ENCODE data around the gene NDN. TPM values are rescaled to one million over a fixed set of nuclear protein-coding genes. Genes with fewer than 3 reads are reported as not detected.

Gene NDN
- total RNA-seq, 1 donor from 2014 or later, result 79.3 TPM

DNA sequence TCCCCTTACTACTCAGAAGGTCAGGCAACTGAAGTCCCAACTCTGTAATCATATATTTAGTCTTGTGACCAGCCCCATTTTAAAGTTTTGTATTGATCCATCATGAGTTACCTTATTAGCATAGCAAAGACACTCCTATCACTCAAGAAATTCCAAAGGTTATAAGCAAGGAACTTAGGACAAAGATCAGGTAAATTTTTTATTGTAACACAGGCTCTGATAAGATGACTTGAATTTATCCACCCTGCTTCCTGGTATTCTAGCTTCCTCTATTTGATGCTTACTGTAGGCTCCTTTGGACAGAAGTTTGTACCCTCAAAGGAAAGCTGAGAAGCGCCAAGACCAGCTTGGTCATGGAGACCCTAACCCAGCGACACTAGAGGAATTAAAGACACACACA, 8.2 kb upstream of the NDN start:
- no peak overlapping the region for H3K4me3 ChIP-seq
- H3K36me3 ChIP-seq, result no peaks in the 10 kb centered on the region
- H3K27ac ChIP-seq, result no peak overlapping the region
- H3K4me1 ChIP-seq, result peaks cover 8% of the 10 kb centered on the region
- intact Hi-C loops (cut with DNase I), result no loop called here
- no peaks in the 10 kb centered on the region for H3K27me3 ChIP-seq
- H3K9me3 ChIP-seq, result no peaks in the 10 kb centered on the region
- DNase-seq (ENCODE audit: extremely low spot score in 2 of 2), result no peak
- no peak for TF ChIP-seq POLR2AphosphoS5 (IDR thresholded peaks at IDR 0.05; ENCODE audit: insufficient read depth in 1 of 2, low read depth in 1 of 2)
- TF ChIP-seq, protein P1, sequence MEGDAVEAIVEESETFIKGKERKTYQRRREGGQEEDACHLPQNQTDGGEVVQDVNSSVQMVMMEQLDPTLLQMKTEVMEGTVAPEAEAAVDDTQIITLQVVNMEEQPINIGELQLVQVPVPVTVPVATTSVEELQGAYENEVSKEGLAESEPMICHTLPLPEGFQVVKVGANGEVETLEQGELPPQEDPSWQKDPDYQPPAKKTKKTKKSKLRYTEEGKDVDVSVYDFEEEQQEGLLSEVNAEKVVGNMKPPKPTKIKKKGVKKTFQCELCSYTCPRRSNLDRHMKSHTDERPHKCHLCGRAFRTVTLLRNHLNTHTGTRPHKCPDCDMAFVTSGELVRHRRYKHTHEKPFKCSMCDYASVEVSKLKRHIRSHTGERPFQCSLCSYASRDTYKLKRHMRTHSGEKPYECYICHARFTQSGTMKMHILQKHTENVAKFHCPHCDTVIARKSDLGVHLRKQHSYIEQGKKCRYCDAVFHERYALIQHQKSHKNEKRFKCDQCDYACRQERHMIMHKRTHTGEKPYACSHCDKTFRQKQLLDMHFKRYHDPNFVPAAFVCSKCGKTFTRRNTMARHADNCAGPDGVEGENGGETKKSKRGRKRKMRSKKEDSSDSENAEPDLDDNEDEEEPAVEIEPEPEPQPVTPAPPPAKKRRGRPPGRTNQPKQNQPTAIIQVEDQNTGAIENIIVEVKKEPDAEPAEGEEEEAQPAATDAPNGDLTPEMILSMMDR (IDR thresholded peaks at IDR 0.05), result no peak
- no peak for TF ChIP-seq POLR2A (IDR thresholded peaks at IDR 0.05)

GRCh38 chr15:23694592-23694991, 7.5 kb upstream of the NDN start:
- Histone ChIP-seq H3K27ac (no peak overlapping the region), H3K4me1 (peaks cover 13% of the 10 kb centered on the region), H3K4me3 (no peak overlapping the region), H3K9me3 (no peaks in the 10 kb centered on the region), H3K27me3 (no peaks in the 10 kb centered on the region), H3K36me3 (no peaks in the 10 kb centered on the region)
- no peak for DNase-seq (ENCODE audit: extremely low spot score in 2 of 2)
- TF ChIP-seq POLR2A (IDR thresholded peaks at IDR 0.05) (no peak), POLR2AphosphoS5 (IDR thresholded peaks at IDR 0.05; ENCODE audit: insufficient read depth in 1 of 2, low read depth in 1 of 2) (no peak)
- TF ChIP-seq, protein P1 (IDR thresholded peaks at IDR 0.05), result no peak
- intact Hi-C loops (cut with DNase I), result no loop called here

DNA sequence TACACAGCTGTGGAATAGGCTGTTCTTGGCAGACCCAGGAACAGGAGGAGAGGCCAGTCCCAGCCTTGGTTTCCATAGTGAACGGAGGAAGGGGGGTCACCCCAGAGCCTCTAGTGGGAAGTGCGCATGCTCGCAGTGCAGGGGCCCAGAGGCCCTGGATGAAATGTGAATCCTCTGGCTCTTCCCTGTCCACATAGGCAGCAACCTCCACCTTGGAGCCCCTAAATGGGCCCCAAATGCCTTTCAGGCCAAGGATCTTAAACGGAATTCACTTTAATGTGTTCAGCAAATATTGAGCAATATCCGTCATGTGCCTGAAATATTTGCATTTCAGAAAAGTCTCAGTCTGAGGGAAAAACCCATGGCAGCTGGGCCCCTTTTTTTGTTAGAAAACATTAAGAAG, 3.3 kb upstream of the NDN start:
- no peaks in the 10 kb centered on the region for H3K36me3 ChIP-seq
- H3K27ac ChIP-seq, result peak overlapping the region; percentile 75
- no peak overlapping the region for H3K4me3 ChIP-seq
- peak; percentile 16 to 57 for TF ChIP-seq POLR2AphosphoS5 (IDR thresholded peaks at IDR 0.05; ENCODE audit: insufficient read depth in 1 of 2, low read depth in 1 of 2)
- TF ChIP-seq, protein P1 (IDR thresholded peaks at IDR 0.05), result no peak
- H3K27me3 ChIP-seq, result no peaks in the 10 kb centered on the region
- H3K4me1 ChIP-seq, result peaks cover 19% of the 10 kb centered on the region
- peak in 1 of 2 donors; percentile 93 for DNase-seq (ENCODE audit: extremely low spot score in 2 of 2)
- intact Hi-C loops (cut with DNase I), result no loop called here
- H3K9me3 ChIP-seq, result no peaks in the 10 kb centered on the region

DNA sequence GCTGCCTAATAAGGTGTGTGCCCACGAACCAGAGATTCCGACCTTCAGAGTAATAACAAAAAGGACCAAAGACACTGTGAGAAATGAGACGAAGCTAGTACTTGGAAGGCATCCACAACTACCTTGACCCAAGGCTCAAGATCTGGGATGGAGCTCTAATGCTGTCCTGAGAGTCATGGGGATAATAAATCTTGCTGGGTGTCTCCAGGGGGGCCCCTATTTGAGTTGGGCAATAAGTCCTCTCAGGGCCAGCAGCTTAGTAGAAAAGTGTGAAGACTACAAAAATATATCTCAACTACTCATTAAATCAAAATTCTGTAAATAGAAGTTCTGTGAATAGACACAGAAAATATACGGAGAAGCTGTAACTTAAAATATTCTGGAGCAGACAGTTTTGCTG, 2.9 kb upstream of the NDN start:
- no peak overlapping the region for H3K4me3 ChIP-seq
- H3K27ac ChIP-seq, result peak overlapping the region; percentile 75
- H3K36me3 ChIP-seq, result no peaks in the 10 kb centered on the region
- intact Hi-C loops (cut with DNase I), result no loop called here
- DNase-seq (ENCODE audit: extremely low spot score in 2 of 2), result no peak
- H3K4me1 ChIP-seq, result peaks cover 19% of the 10 kb centered on the region
- H3K9me3 ChIP-seq, result no peaks in the 10 kb centered on the region
- TF ChIP-seq POLR2AphosphoS5 (IDR thresholded peaks at IDR 0.05; ENCODE audit: insufficient read depth in 1 of 2, low read depth in 1 of 2) (no peak), POLR2A (IDR thresholded peaks at IDR 0.05) (no peak)
- TF ChIP-seq, protein P1 (IDR thresholded peaks at IDR 0.05), result no peak
- H3K27me3 ChIP-seq, result no peaks in the 10 kb centered on the region

- intact Hi-C loops (cut with DNase I), result no loop called here
- Histone ChIP-seq H3K4me1 (peaks cover 19% of the 10 kb centered on the region), H3K4me3 (peak overlapping the region; percentile 48 to 52), H3K27me3 (no peaks in the 10 kb centered on the region), H3K36me3 (no peaks in the 10 kb centered on the region), H3K9me3 (no peaks in the 10 kb centered on the region), H3K27ac (peak overlapping the region; percentile 66)
- no peak for DNase-seq (ENCODE audit: extremely low spot score in 2 of 2)
- TF ChIP-seq POLR2AphosphoS5 (IDR thresholded peaks at IDR 0.05; ENCODE audit: insufficient read depth in 1 of 2, low read depth in 1 of 2) (no peak), POLR2A (IDR thresholded peaks at IDR 0.05) (no peak)
- TF ChIP-seq, protein P1 (IDR thresholded peaks at IDR 0.05), result no peak
Observed at GRCh38 chr15:23686466-23687142, 501 bp downstream of the NDN start.
